GM19463 (cell line): ENCODE measurements around the gene PATL2.
"Not testable (repeated sequence)": the region's sequence is repeated elsewhere in the genome, so short reads cannot be mapped to it uniquely, and the experiment has no call there.

Experiments used
- ATAC-seq: cut with Tn5 transposase; IDR thresholded peaks from one replicate; pipeline ENCODE4 v1.9.1; 2021; ENCODE audit warnings: mild to moderate bottlenecking, moderate library complexity; ENCODE audit not compliant: unreplicated experiment

The PATL2 gene

GRCh38 chr15:44711096-44711742, at the start of gene PATL2, which contains the start of gene B2M:
PATL2 (minus strand) TSS chr15:44711323; CDS start chr15:44676490, 34,833 bp downstream.
B2M (plus strand) TSS chr15:44711517; CDS start chr15:44711547, 30 bp downstream.
- peak; percentile 76 for ATAC-seq

DNA sequence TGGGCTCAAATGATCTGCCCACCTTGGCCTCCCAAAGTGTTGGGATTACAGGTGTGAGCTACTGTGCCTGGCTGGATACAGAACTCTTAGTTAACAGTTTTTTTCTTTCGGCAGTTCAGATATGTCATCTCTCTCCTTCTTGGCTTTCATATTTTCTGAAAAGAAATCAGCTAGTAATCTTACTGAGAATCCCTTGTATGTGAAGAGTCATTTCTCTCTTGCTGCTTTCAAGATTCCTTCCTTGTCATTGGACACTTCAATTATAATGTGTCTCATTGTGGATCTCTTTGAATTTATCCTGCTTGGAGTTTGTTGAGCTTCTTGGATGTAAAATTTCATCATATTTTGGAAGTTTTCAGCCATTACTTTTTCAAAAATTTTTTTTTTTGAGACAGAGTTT, 42.2 kb upstream of the PATL2 start:
- no peak for ATAC-seq

GRCh38 chr15:44743454-44743853, 32.3 kb upstream of the PATL2 start:
- not testable (repeated sequence) for ATAC-seq

- ATAC-seq: not testable (repeated sequence)
Observed at GRCh38 chr15:44739222-44739847, 28.2 kb upstream of the PATL2 start.

DNA sequence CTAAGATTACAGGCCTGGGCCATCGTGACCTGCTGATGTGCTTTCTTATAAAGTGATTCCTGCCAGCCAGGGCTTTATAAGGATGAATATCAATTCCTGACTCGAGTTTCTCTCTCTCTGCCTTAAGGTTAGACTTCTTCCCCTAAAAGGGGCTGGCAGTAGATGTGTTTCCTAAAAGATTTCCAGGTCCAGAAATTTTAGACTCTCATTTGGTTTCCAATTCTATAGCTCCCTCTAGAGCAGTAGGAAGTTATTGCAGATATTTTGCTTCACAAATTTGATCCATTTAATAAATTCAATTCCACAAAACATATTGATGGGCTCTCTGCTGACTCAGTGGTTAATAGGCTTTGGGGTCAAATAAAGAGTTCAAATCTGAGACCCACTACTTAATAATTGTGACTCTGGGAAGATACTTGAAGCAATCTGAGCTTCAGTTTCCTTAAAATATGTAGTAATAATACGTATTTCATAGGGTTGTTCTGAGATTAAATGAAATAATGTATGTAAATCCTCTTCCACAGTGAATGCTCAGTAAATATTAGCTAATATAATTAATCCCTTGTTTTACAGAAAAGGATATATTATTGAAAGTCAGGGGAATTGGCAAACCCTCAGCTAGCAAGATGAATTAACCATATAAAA, 27.3 kb upstream of the PATL2 start:
- ATAC-seq: no peak

- peak; percentile 38 for ATAC-seq
Observed at GRCh38 chr15:44736181-44736765, 25.1 kb upstream of the PATL2 start, which contains the start of gene TRIM69. TRIM69 (plus strand) TSS chr15:44736528; CDS start chr15:44736705, 177 bp downstream.

GRCh38 chr15:44735482-44736180, 24.5 kb upstream of the PATL2 start:
- peak; percentile 46 for ATAC-seq

DNA sequence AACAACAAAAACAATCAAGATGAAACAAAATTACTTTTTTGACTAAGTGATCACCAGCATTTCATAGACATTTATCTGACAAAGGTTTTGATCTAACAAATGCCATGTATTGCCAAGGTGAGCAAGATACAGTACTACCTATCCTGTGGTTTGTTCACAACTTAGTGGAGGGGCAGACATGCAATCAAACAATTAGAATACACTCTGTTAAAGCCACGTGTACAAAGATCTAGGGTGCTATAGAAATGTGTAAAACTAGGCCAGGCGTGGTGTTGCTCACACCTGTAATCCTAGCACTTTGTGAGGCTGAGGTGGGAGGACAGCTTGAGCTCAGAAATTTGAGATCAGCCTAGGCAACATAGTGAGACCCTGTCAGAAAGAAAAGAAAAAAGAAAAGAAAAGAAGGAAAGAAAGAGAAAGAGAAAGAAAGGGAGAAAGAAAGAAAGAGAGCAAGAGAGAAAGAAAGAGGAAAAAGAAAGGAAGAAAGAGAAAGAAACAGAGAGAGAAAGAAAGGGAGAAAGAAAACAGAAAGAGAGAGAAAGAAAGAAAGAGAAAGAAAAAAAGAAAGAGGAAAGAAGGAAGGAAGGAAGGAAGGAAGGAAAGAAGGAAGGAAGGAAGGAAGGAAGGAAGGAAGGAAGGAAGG, 23.8 kb upstream of the PATL2 start:
- ATAC-seq: no peak

- no peak for ATAC-seq
Observed at GRCh38 chr15:44729408-44730127, 18.4 kb upstream of the PATL2 start.

- ATAC-seq: peak; percentile 76
Observed at GRCh38 chr15:44728576-44729407, 17.7 kb upstream of the PATL2 start.

DNA sequence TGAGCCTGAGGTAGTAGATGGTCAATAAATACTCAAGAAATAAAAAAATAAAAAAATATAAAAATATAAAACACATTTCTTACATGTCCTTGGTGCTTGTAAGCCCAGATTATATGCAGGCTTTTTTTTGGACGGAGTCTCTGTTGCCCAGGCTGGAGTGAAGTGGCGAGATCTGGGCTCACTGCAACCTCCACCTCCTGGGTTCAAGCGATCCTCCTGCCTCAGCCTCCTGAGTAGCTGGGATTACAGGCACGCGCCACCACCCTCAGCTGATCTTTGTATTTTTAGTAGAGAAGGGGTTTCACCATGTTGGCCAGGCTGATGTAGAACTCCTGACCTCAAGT, 17.1 kb upstream of the PATL2 start:
- not testable (repeated sequence) for ATAC-seq

DNA sequence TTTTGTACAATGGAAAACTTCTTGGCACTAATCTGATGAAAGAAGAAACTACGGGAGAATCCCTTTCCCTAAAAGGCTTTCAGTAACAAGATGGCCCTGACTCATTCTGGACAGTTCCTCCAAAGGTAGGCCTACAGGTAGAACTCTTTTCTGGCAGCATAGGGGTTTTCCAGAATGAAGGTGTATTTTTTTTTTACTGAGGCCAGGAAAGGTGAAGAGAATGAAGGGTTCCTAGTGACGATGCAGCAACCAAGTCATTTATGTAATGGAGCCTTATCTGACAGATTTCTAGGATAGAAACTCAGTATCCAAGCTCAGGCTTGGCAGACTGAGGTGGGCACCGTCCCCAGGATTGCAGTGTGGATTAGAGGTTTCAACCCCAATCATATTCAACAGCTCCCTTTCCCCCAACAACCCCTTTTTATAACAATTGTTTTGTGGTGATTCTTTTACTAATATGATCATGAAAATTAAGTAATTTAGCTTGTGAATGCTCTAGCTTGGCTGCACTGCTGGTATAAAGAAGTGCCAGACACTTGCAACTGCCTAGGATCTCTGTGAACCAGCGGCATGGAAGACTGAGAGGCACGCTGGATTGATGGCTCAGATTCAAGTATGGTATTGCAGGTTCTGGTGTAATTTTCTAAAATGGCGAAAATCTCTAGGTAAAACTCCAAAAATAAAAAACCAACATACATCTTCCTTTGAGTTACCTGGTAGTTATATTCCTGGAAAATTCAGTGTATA, 16.5 kb upstream of the PATL2 start:
- no peak for ATAC-seq

- ATAC-seq: peak; percentile 35
Observed at GRCh38 chr15:44726568-44727484, 15.7 kb upstream of the PATL2 start.

DNA sequence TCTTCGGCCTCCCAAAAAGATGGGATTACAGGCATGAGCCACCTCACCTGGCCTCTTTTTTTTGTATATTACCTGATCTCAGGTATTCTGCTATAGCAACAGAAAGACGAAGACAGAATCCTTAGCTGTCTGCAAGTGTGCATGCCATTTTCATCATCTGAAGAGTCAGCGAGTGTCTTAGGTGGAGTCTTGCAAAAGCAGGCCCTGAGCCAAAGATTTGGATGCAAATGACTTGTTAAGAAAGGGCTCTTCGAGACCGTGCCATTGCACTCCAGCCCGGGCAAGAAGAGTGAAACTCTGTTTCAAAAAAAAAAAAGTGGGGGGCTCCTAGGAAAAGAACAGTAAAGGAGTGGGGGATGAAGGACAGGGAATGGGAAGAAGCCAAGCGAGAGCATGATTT, 15.0 kb upstream of the PATL2 start:
- no peak for ATAC-seq

GRCh38 chr15:44722011-44722410, 10.9 kb upstream of the PATL2 start:
- ATAC-seq: no peak

DNA sequence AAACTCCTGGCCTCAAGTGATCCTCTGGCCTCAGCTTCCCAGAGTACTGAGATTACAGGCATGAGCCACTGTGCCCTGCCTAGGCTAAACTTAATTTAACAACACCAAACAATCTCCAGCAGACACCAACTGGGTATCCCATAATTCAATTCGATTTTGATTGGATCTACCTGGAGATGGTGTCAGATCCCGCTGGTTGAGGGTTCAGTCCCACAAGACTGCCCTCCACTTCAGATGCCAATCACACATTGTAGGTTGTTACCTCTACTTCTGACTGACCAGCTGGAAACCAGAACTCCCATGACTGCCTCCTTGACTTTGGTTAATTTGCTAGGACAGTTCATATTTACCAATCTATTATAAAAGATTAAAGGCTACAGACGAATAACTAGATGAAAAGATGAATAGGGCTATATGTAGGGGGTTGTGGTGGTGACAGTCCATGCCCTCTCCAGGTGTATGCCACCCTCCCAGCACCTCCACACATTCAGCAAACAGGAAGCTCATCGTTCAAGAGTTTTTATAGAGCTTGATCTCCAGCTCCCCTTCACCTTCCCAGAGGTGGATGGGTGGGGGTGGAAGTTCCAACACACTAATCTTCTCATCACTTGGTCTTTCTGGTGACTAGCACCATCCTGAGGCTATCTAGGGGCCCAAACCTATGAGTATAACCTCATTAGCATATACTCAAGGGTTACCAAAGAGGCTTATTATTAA, 9.5 kb upstream of the PATL2 start:
- ATAC-seq: no peak

- peak; percentile 3 for ATAC-seq
Observed at GRCh38 chr15:44720000-44720435, 8.9 kb upstream of the PATL2 start.
